Activated CD8-positive, alpha-beta memory T cell treated with anti-CD3 and anti-CD28 coated beads, Interleukin-2, amount 10 ng/mL, durations not matched to agents 7 days and 5 days (primary cell): ENCODE results near the gene PPP1R7. TPM values are rescaled to one million over a fixed set of nuclear protein-coding genes. Genes with fewer than 3 reads are reported as not detected.
A peak's percentile ranks its signal among the peaks of the same experiment; 100 is the strongest.

Source experiments
- ATAC-seq: fragments of 150-1000 bp; cut with Tn5 transposase; one replicate; pipeline ENCODE4 v1.10.0; 2021; ENCODE audit warnings: moderate library complexity
- CTCF ChIA-PET: fragments of 350-600 bp; sonication (Branson Sonifier 250); formaldehyde crosslinking; loops from one replicate; lab custom pipeline; 2021; ENCODE audit warnings: antibody characterized with exemption; lab: Charles Lee
- DNase-seq: peaks from one replicate; pipeline ENCODE4 v3.0.0-alpha.2; 2020
- H3K27ac Mint-ChIP-seq: one replicate; pipeline ENCODE4 v1.8.0; 2021; ENCODE audit warnings: mild to moderate bottlenecking, mixed read lengths
- H3K27me3 Mint-ChIP-seq: one replicate; pipeline ENCODE4 v1.8.0; 2021; ENCODE audit warnings: mixed read lengths
- H3K36me3 Mint-ChIP-seq: one replicate; pipeline ENCODE4 v1.8.0; 2021; ENCODE audit warnings: mild to moderate bottlenecking, mixed read lengths
- H3K4me1 Mint-ChIP-seq: one replicate; pipeline ENCODE4 v1.8.0; 2021; ENCODE audit warnings: mixed read lengths
- H3K4me3 Mint-ChIP-seq: one replicate; pipeline ENCODE4 v1.8.0; 2021; ENCODE audit warnings: mild to moderate bottlenecking, moderate library complexity, mixed read lengths
- H3K9me3 Mint-ChIP-seq: one replicate; pipeline ENCODE4 v1.8.0; 2022; ENCODE audit warnings: low read depth, mixed read lengths
- total RNA-seq, 2 experiments: library from RNA; stranded (reverse); gene quantifications; one replicate each; pipeline ENCODE4 v1.2.3, GENCODE V29; 2021

The PPP1R7 gene
- total RNA-seq, 2 experiments from 2014 or later: 86.4 to 99.5 TPM

GRCh38 chr2:241151934-241152660 is 1.8 kb downstream of the PPP1R7 start:
- Mint-ChIP-seq H3K4me1 (peaks cover 42% of the 10 kb centered on the region), H3K9me3 (no peaks in the 10 kb centered on the region), H3K36me3 (peaks cover 13% of the 10 kb centered on the region), H3K4me3 (peak overlapping the region; percentile 89), H3K27me3 (no peaks in the 10 kb centered on the region), H3K27ac (no peak overlapping the region)
- no peak for DNase-seq
- no peak for ATAC-seq
- CTCF ChIA-PET: interaction anchor here (3.0 to 3.1 kb wide), 2 partner anchors 51 to 74 kb away, joined by 16 to 20 read pairs; partner anchors contain the start of gene MTERF4

GRCh38 chr2:241153616-241154015 is 3.3 kb downstream of the PPP1R7 start:
- CTCF ChIA-PET: no interaction called here
- no peak overlapping the region for H3K27ac Mint-ChIP-seq
- peaks cover 18% of the 10 kb centered on the region for H3K36me3 Mint-ChIP-seq
- no peaks in the 10 kb centered on the region for H3K27me3 Mint-ChIP-seq
- H3K4me1 Mint-ChIP-seq: peaks cover 30% of the 10 kb centered on the region
- ATAC-seq (no peak), DNase-seq (no peak)
- H3K4me3 Mint-ChIP-seq: no peak overlapping the region
- no peaks in the 10 kb centered on the region for H3K9me3 Mint-ChIP-seq

GRCh38 chr2:241154915-241155314 is 4.6 kb downstream of the PPP1R7 start:
- H3K27me3 Mint-ChIP-seq: no peaks in the 10 kb centered on the region
- H3K4me1 Mint-ChIP-seq: peaks cover 30% of the 10 kb centered on the region
- peaks cover 20% of the 10 kb centered on the region for H3K36me3 Mint-ChIP-seq
- no peak overlapping the region for H3K4me3 Mint-ChIP-seq
- DNase-seq: no peak
- CTCF ChIA-PET: no interaction called here
- no peaks in the 10 kb centered on the region for H3K9me3 Mint-ChIP-seq
- no peak overlapping the region for H3K27ac Mint-ChIP-seq
- ATAC-seq: no peak

- no peak overlapping the region for H3K4me3 Mint-ChIP-seq
- H3K36me3 Mint-ChIP-seq: peaks cover 23% of the 10 kb centered on the region
- H3K27ac Mint-ChIP-seq: no peak overlapping the region
- DNase-seq (no peak), ATAC-seq (no peak)
- no peaks in the 10 kb centered on the region for H3K9me3 Mint-ChIP-seq
- H3K4me1 Mint-ChIP-seq: peaks cover 26% of the 10 kb centered on the region
- CTCF ChIA-PET: no interaction called here
- H3K27me3 Mint-ChIP-seq: no peaks in the 10 kb centered on the region
Measured at GRCh38 chr2:241155936-241156335, 5.7 kb downstream of the PPP1R7 start.

GRCh38 chr2:241156971-241157441 is 6.7 kb downstream of the PPP1R7 start:
- H3K9me3 Mint-ChIP-seq: no peaks in the 10 kb centered on the region
- no peak overlapping the region for H3K27ac Mint-ChIP-seq
- peaks cover 22% of the 10 kb centered on the region for H3K36me3 Mint-ChIP-seq
- H3K4me1 Mint-ChIP-seq: peaks cover 15% of the 10 kb centered on the region
- ATAC-seq (no peak), DNase-seq (no peak)
- no peak overlapping the region for H3K4me3 Mint-ChIP-seq
- no peaks in the 10 kb centered on the region for H3K27me3 Mint-ChIP-seq
- CTCF ChIA-PET: interaction anchor here (1.4 kb wide), 1 partner anchor 21 kb away, joined by 3 read pairs; no protein-coding TSS in a partner anchor

- DNase-seq (no peak), ATAC-seq (no peak)
- CTCF ChIA-PET: interaction anchor here (0.9 to 1.4 kb wide), 2 partner anchors 22 to 80 kb away, joined by 3 read pairs; no protein-coding TSS in a partner anchor
- no peaks in the 10 kb centered on the region for H3K27me3 Mint-ChIP-seq
- no peak overlapping the region for H3K27ac Mint-ChIP-seq
- peaks cover 10% of the 10 kb centered on the region for H3K4me1 Mint-ChIP-seq
- H3K9me3 Mint-ChIP-seq: no peaks in the 10 kb centered on the region
- H3K4me3 Mint-ChIP-seq: no peak overlapping the region
- H3K36me3 Mint-ChIP-seq: peaks cover 22% of the 10 kb centered on the region
Measured at GRCh38 chr2:241157841-241158545, 7.7 kb downstream of the PPP1R7 start.

- Mint-ChIP-seq H3K36me3 (peaks cover 19% of the 10 kb centered on the region), H3K9me3 (no peaks in the 10 kb centered on the region), H3K4me3 (no peak overlapping the region), H3K4me1 (peaks cover 9% of the 10 kb centered on the region), H3K27me3 (no peaks in the 10 kb centered on the region), H3K27ac (no peak overlapping the region)
- CTCF ChIA-PET: interaction anchor here (0.9 kb wide), 1 partner anchor 81 kb away, joined by 3 read pairs; no protein-coding TSS in a partner anchor
- no peak for DNase-seq
- ATAC-seq: no peak
Measured at GRCh38 chr2:241158546-241158900, 8.3 kb downstream of the PPP1R7 start.

- no peak for ATAC-seq
- no peak overlapping the region for H3K27ac Mint-ChIP-seq
- no peaks in the 10 kb centered on the region for H3K9me3 Mint-ChIP-seq
- peaks cover 9% of the 10 kb centered on the region for H3K4me1 Mint-ChIP-seq
- H3K36me3 Mint-ChIP-seq: peaks cover 21% of the 10 kb centered on the region
- DNase-seq: no peak
- no peak overlapping the region for H3K4me3 Mint-ChIP-seq
- CTCF ChIA-PET: no interaction called here
- H3K27me3 Mint-ChIP-seq: no peaks in the 10 kb centered on the region
Measured at GRCh38 chr2:241159116-241159515, 8.8 kb downstream of the PPP1R7 start.

- Mint-ChIP-seq H3K27me3 (no peaks in the 10 kb centered on the region), H3K36me3 (peaks cover 22% of the 10 kb centered on the region), H3K9me3 (no peaks in the 10 kb centered on the region), H3K4me3 (no peak overlapping the region), H3K4me1 (peaks cover 9% of the 10 kb centered on the region), H3K27ac (no peak overlapping the region)
- no peak for DNase-seq
- ATAC-seq: no peak
- CTCF ChIA-PET: no interaction called here
Measured at GRCh38 chr2:241160318-241160717, 10.1 kb downstream of the PPP1R7 start.

GRCh38 chr2:241161646-241162281 is 11.5 kb downstream of the PPP1R7 start:
- ATAC-seq (no peak), DNase-seq (no peak)
- Mint-ChIP-seq H3K4me1 (peaks cover 9% of the 10 kb centered on the region), H3K9me3 (no peaks in the 10 kb centered on the region), H3K4me3 (no peak overlapping the region), H3K36me3 (peaks cover 29% of the 10 kb centered on the region), H3K27me3 (no peaks in the 10 kb centered on the region), H3K27ac (no peak overlapping the region)
- CTCF ChIA-PET: no interaction called here

GRCh38 chr2:241163601-241164118 is 13.4 kb downstream of the PPP1R7 start:
- peaks cover 9% of the 10 kb centered on the region for H3K4me1 Mint-ChIP-seq
- no peaks in the 10 kb centered on the region for H3K9me3 Mint-ChIP-seq
- CTCF ChIA-PET: no interaction called here
- H3K27ac Mint-ChIP-seq: no peak overlapping the region
- H3K36me3 Mint-ChIP-seq: peaks cover 33% of the 10 kb centered on the region
- no peak for DNase-seq
- no peak overlapping the region for H3K4me3 Mint-ChIP-seq
- no peak for ATAC-seq
- no peaks in the 10 kb centered on the region for H3K27me3 Mint-ChIP-seq

- ATAC-seq (no peak), DNase-seq (no peak)
- peaks cover 5% of the 10 kb centered on the region for H3K9me3 Mint-ChIP-seq
- no peak overlapping the region for H3K4me3 Mint-ChIP-seq
- H3K27ac Mint-ChIP-seq: no peak overlapping the region
- H3K27me3 Mint-ChIP-seq: no peaks in the 10 kb centered on the region
- CTCF ChIA-PET: no interaction called here
- H3K4me1 Mint-ChIP-seq: peaks cover 3% of the 10 kb centered on the region
- H3K36me3 Mint-ChIP-seq: peaks cover 64% of the 10 kb centered on the region
Measured at GRCh38 chr2:241168366-241168765, 18.1 kb downstream of the PPP1R7 start.

- H3K4me3 Mint-ChIP-seq: no peak overlapping the region
- H3K27me3 Mint-ChIP-seq: no peaks in the 10 kb centered on the region
- CTCF ChIA-PET: interaction anchor here (0.9 kb wide), 1 partner anchor 322 kb away, joined by 3 read pairs; no protein-coding TSS in a partner anchor
- H3K27ac Mint-ChIP-seq: no peak overlapping the region
- H3K9me3 Mint-ChIP-seq: peaks cover 5% of the 10 kb centered on the region
- peaks cover 59% of the 10 kb centered on the region for H3K36me3 Mint-ChIP-seq
- ATAC-seq (no peak), DNase-seq (no peak)
- no peaks in the 10 kb centered on the region for H3K4me1 Mint-ChIP-seq
Measured at GRCh38 chr2:241173557-241173956, 23.3 kb downstream of the PPP1R7 start.
